H9 (cell line): Measurements from ENCODE around the gene VGF. TPM values are rescaled to one million over a fixed set of nuclear protein-coding genes. Genes with fewer than 3 reads are reported as not detected.

Source experiments
- DNase-seq: peaks from one replicate; pipeline ENCODE4 v3.0.0-alpha.2; 2017
- H2AFZ ChIP-seq: one replicate; pipeline ENCODE4 v1.6.1; 2013; ENCODE audit warnings: mild to moderate bottlenecking, low read length, control low read depth, moderate library complexity
- H2AK5ac ChIP-seq: 2 replicates; pipeline ENCODE4 v1.6.1; 2013; ENCODE audit warnings: low read length, control low read depth, mixed read lengths; ENCODE audit not compliant: insufficient read length
- H2BK120ac ChIP-seq: one replicate; pipeline ENCODE4 v1.6.1; 2013; ENCODE audit warnings: low read depth, mild to moderate bottlenecking, low read length, control low read depth, inconsistent platforms; ENCODE audit not compliant: poor library complexity, severe bottlenecking
- H2BK12ac ChIP-seq: 2 replicates; pipeline ENCODE4 v1.6.1; 2013; ENCODE audit warnings: low read length, control low read depth, mixed read lengths, low read depth; ENCODE audit not compliant: insufficient read length
- H2BK15ac ChIP-seq: 2 replicates; pipeline ENCODE4 v1.6.1; 2013; ENCODE audit warnings: low read depth, low read length, control low read depth
- H2BK20ac ChIP-seq: one replicate; pipeline ENCODE4 v1.6.1; 2013; ENCODE audit warnings: low read depth, mild to moderate bottlenecking, low read length, control low read depth, inconsistent platforms; ENCODE audit not compliant: poor library complexity, severe bottlenecking
- H2BK5ac ChIP-seq: 2 replicates; pipeline ENCODE4 v1.6.1; 2013; ENCODE audit warnings: low read length, control low read depth, mixed read lengths; ENCODE audit not compliant: insufficient read length
- H3K14ac ChIP-seq: 2 replicates; pipeline ENCODE4 v1.6.1; 2013; ENCODE audit warnings: low read length, control low read depth; ENCODE audit not compliant: insufficient read depth
- H3K18ac ChIP-seq: 2 replicates; pipeline ENCODE4 v1.6.1; 2013; ENCODE audit warnings: low read depth, mild to moderate bottlenecking, mixed read lengths, low read length, control low read depth; ENCODE audit not compliant: insufficient read length
- H3K23ac ChIP-seq: 2 replicates; pipeline ENCODE4 v1.6.1; 2013; ENCODE audit warnings: low read length, control low read depth, mixed read lengths, low read depth; ENCODE audit not compliant: insufficient read length
- H3K23me2 ChIP-seq: 2 replicates; pipeline ENCODE4 v1.6.1; 2013; ENCODE audit warnings: low read depth, mild to moderate bottlenecking, mixed read lengths, low read length, control low read depth; ENCODE audit not compliant: insufficient read length, poor library complexity, severe bottlenecking
- H3K27ac ChIP-seq: 2 replicates; pipeline ENCODE4 v1.5.1; 2013; ENCODE audit warnings: low read length, control low read depth, mixed read lengths, low read depth; ENCODE audit not compliant: insufficient read length
- H3K27me3 ChIP-seq: 2 replicates; pipeline ENCODE4 v1.6.1; 2013; ENCODE audit warnings: low read length, control low read depth, inconsistent platforms; ENCODE audit not compliant: insufficient read depth
- H3K4ac ChIP-seq: 2 replicates; pipeline ENCODE4 v1.6.1; 2013; ENCODE audit warnings: low read depth, mild to moderate bottlenecking, control low read depth, inconsistent platforms, low read length, moderate library complexity
- H3K4me1 ChIP-seq: 2 replicates; pipeline ENCODE4 v1.6.1; 2013; ENCODE audit warnings: low read length, control low read depth, inconsistent platforms; ENCODE audit not compliant: insufficient read depth
- H3K4me2 ChIP-seq: 2 replicates; pipeline ENCODE4 v1.6.1; 2013; ENCODE audit warnings: low read length, control low read depth, mixed read lengths; ENCODE audit not compliant: insufficient read length, insufficient read depth
- H3K56ac ChIP-seq: 2 replicates; pipeline ENCODE4 v1.6.1; 2013; ENCODE audit warnings: low read depth, mild to moderate bottlenecking, mixed read lengths, low read length, control low read depth; ENCODE audit not compliant: insufficient read length
- H3K79me1 ChIP-seq: 2 replicates; pipeline ENCODE4 v1.6.1; 2013; ENCODE audit warnings: low read depth, mild to moderate bottlenecking, moderate library complexity, low read length, control low read depth, inconsistent platforms; ENCODE audit not compliant: insufficient read depth, poor library complexity, severe bottlenecking
- H3K79me2 ChIP-seq: 2 replicates; pipeline ENCODE4 v1.6.1; 2013; ENCODE audit warnings: low read length, control low read depth, inconsistent platforms; ENCODE audit not compliant: insufficient read depth
- H3K9ac ChIP-seq: 2 replicates; pipeline ENCODE4 v1.6.1; 2013; ENCODE audit warnings: low read length, control low read depth, mixed read lengths; ENCODE audit not compliant: insufficient read length; ENCODE audit errors: extremely low read depth
- H3K9me3 ChIP-seq: one replicate; pipeline ENCODE4 v1.6.1; 2013; ENCODE audit warnings: low read depth, low read length, inconsistent platforms; ENCODE audit not compliant: control insufficient read depth
- H3T11ph ChIP-seq: one replicate; pipeline ENCODE4 v1.6.1; 2013; ENCODE audit warnings: mild to moderate bottlenecking, low read length, control low read depth, inconsistent platforms
- H4K20me1 ChIP-seq: one replicate; pipeline ENCODE4 v1.6.1; 2013; ENCODE audit not compliant: control insufficient read depth, insufficient read length, insufficient read depth
- H4K5ac ChIP-seq: 2 replicates; pipeline ENCODE4 v1.6.1; 2013; ENCODE audit warnings: low read depth, mild to moderate bottlenecking, mixed read lengths, low read length, control low read depth; ENCODE audit not compliant: insufficient read length
- H4K8ac ChIP-seq: replicated peaks from 2 replicates; pipeline ENCODE4 v1.6.1; 2013; ENCODE audit warnings: low read length, control low read depth, mixed read lengths, low read depth; ENCODE audit not compliant: insufficient read length
- H4K91ac ChIP-seq: 2 replicates; pipeline ENCODE4 v1.6.1; 2013; ENCODE audit warnings: low read depth, mild to moderate bottlenecking, moderate library complexity, mixed read lengths, low read length, control low read depth; ENCODE audit not compliant: insufficient read length
- H3K27ac Mint-ChIP-seq, 3 experiments: 2 replicates in 2 of 3; 3 replicates in 1 of 3; pipeline ENCODE4 v1.8.0; 2020 to 2021; ENCODE audit warnings: mixed read lengths in 3 of 3, mild to moderate bottlenecking in 1 of 3, moderate library complexity in 1 of 3
- H3K27me3 Mint-ChIP-seq: 2 replicates; pipeline ENCODE4 v1.8.0; 2021; ENCODE audit warnings: low read depth, mild to moderate bottlenecking, moderate library complexity, mixed read lengths
- H3K36me3 Mint-ChIP-seq, 3 experiments: 2 replicates in 2 of 3; 3 replicates in 1 of 3; pipeline ENCODE4 v1.8.0; 2020 to 2021; ENCODE audit warnings: low read depth in 3 of 3, mixed read lengths in 3 of 3; ENCODE audit not compliant: insufficient read depth in 1 of 3
- H3K4me1 Mint-ChIP-seq, 2 experiments: 2 replicates each; pipeline ENCODE4 v1.8.0; 2020; ENCODE audit warnings: mixed read lengths in 2 of 2
- H3K4me3 Mint-ChIP-seq, 2 experiments: 2 replicates in 1 of 2; 3 replicates in 1 of 2; pipeline ENCODE4 v1.8.0; 2020 to 2021; ENCODE audit warnings: mild to moderate bottlenecking in 2 of 2, mixed read lengths in 2 of 2, moderate library complexity in 1 of 2
- H3K9me3 Mint-ChIP-seq, 2 experiments: 2 replicates in 1 of 2; 3 replicates in 1 of 2; pipeline ENCODE4 v1.8.0; 2020; ENCODE audit warnings: mild to moderate bottlenecking in 2 of 2, mixed read lengths in 2 of 2, moderate library complexity in 1 of 2
- CTCF ChIP-seq: fragments of 200-600 bp; sonication (generic); conservative IDR thresholded peaks from 3 replicates; pipeline ENCODE4 v1.8.0; 2021; ENCODE audit warnings: antibody characterized with exemption, mild to moderate bottlenecking
- WGBS: extraction: QIAGEN DNeasy Blood & Tissue Kit; methylation state at CpG from one replicate; pipeline ENCODE4 v1.1.7; 2013; ENCODE audit warnings: missing lambda C conversion rate, low lambda C conversion rate, mixed read lengths; ENCODE audit not compliant: insufficient read length; ENCODE audit errors: extremely low coverage; 5-methylcytosine and 5-hydroxymethylcytosine counted together
- total RNA-seq: library from RNA; stranded (reverse); gene quantifications from 2 replicates; pipeline ENCODE4 v1.2.1, GENCODE V29; 2021

Gene VGF
- total RNA-seq, 1 experiment from 2014 or later: 37.1 TPM

- H3K4me1 Mint-ChIP-seq: peaks cover 63 to 75% of the 10 kb centered on the region in 2 experiments
- H3K4me3 Mint-ChIP-seq: peak overlapping the region; percentile 65 to 87
- no peaks in the 10 kb centered on the region for H4K20me1 ChIP-seq
- no peak overlapping the region for H3K56ac ChIP-seq
- no peaks in the 10 kb centered on the region for H3K79me2 ChIP-seq
- no peak overlapping the region for H2BK12ac ChIP-seq
- no peak overlapping the region for H3K18ac ChIP-seq
- no peak overlapping the region for H2BK15ac ChIP-seq
- H4K91ac ChIP-seq: no peak overlapping the region
- no peak overlapping the region for H4K8ac ChIP-seq
- H2BK20ac ChIP-seq: no peak overlapping the region
- no peak overlapping the region for H3T11ph ChIP-seq
- H3K27ac Mint-ChIP-seq: 0 out of 7 replicates have a peak overlapping the region, but pooled peaks of 1 of the 3 experiments have one; percentile 27
- H2AFZ ChIP-seq: no peak overlapping the region
- peak overlapping the region; percentile 63 for H3K4me2 ChIP-seq
- H3K9ac ChIP-seq: no peak overlapping the region
- no peak overlapping the region for H4K5ac ChIP-seq
- WGBS: no CpG with 5 or more reads among the region's 6 CpGs
- H3K9me3 ChIP-seq: no peaks in the 10 kb centered on the region
- H3K4ac ChIP-seq: no peak overlapping the region
- no peak overlapping the region for H3K23ac ChIP-seq
- DNase-seq: peak; percentile 36
- no peak overlapping the region for H3K14ac ChIP-seq
- no peak overlapping the region for H2AK5ac ChIP-seq
- H3K36me3 Mint-ChIP-seq: no peaks in the 10 kb centered on the region
- H3K79me1 ChIP-seq: no peaks in the 10 kb centered on the region
- no peak overlapping the region for H2BK5ac ChIP-seq
- H3K9me3 Mint-ChIP-seq: no peaks in the 10 kb centered on the region
- no peak overlapping the region for H3K27ac ChIP-seq
- peaks cover 62% of the 10 kb centered on the region for H3K23me2 ChIP-seq
- H3K27me3 ChIP-seq: peaks cover 47% of the 10 kb centered on the region
- H2BK120ac ChIP-seq: no peak overlapping the region
- TF ChIP-seq CTCF: no peak
- peaks cover 16% of the 10 kb centered on the region; the same call in 1 of the 2 replicates for H3K4me1 ChIP-seq
- H3K27me3 Mint-ChIP-seq: peaks cover 87% of the 10 kb centered on the region
Observed at GRCh38 chr7:101168412-101169049, 3.2 kb upstream of the VGF start.
